ENCODE data around the gene INPP5D.

Gene INPP5D

GRCh38 chr2:233068762-233069418, 8.7 kb downstream of the INPP5D start:
- no peak for DNase-seq (ENCODE audit: extremely low read depth in 1 of 2, low read depth in 1 of 2)

GRCh38 chr2:233072838-233073237, 12.7 kb downstream of the INPP5D start:
- DNase-seq (ENCODE audit: extremely low read depth in 1 of 2, low read depth in 1 of 2): no peak

GRCh38 chr2:233074106-233074505, 14.0 kb downstream of the INPP5D start:
- DNase-seq (ENCODE audit: extremely low read depth in 1 of 2, low read depth in 1 of 2): no peak

GRCh38 chr2:233075141-233075965, 15.2 kb downstream of the INPP5D start:
- DNase-seq (ENCODE audit: extremely low read depth in 1 of 2, low read depth in 1 of 2): no peak

- no peak for DNase-seq (ENCODE audit: extremely low read depth in 1 of 2, low read depth in 1 of 2)
These were observed 15.8 kb downstream of the INPP5D start for GRCh38 chr2:233075966-233076339.

GRCh38 chr2:233076749-233077148, 16.6 kb downstream of the INPP5D start:
- DNase-seq (ENCODE audit: extremely low read depth in 1 of 2, low read depth in 1 of 2): no peak

GRCh38 chr2:233079473-233079877, 19.3 kb downstream of the INPP5D start:
- DNase-seq (ENCODE audit: extremely low read depth in 1 of 2, low read depth in 1 of 2): no peak

GRCh38 chr2:233079953-233080835, 20.1 kb downstream of the INPP5D start:
- DNase-seq (ENCODE audit: extremely low read depth in 1 of 2, low read depth in 1 of 2): no peak

- no peak for DNase-seq (ENCODE audit: extremely low read depth in 1 of 2, low read depth in 1 of 2)
These were observed 20.7 kb downstream of the INPP5D start for GRCh38 chr2:233080836-233081229.

GRCh38 chr2:233081232-233081730, 21.1 kb downstream of the INPP5D start:
- peak in 1 of 2 donors; percentile 27 for DNase-seq (ENCODE audit: extremely low read depth in 1 of 2, low read depth in 1 of 2)

- no peak for DNase-seq (ENCODE audit: extremely low read depth in 1 of 2, low read depth in 1 of 2)
These were observed 21.6 kb downstream of the INPP5D start for GRCh38 chr2:233081731-233082221.

GRCh38 chr2:233082222-233082930, 22.2 kb downstream of the INPP5D start:
- no peak for DNase-seq (ENCODE audit: extremely low read depth in 1 of 2, low read depth in 1 of 2)

GRCh38 chr2:233082931-233083755, 23.0 kb downstream of the INPP5D start:
- DNase-seq (ENCODE audit: extremely low read depth in 1 of 2, low read depth in 1 of 2): no peak

- DNase-seq (ENCODE audit: extremely low read depth in 1 of 2, low read depth in 1 of 2): no peak
These were observed 23.6 kb downstream of the INPP5D start for GRCh38 chr2:233083782-233084181.

GRCh38 chr2:233084488-233084887, 24.3 kb downstream of the INPP5D start:
- no peak for DNase-seq (ENCODE audit: extremely low read depth in 1 of 2, low read depth in 1 of 2)

GRCh38 chr2:233085037-233085838, 25.1 kb downstream of the INPP5D start:
- DNase-seq (ENCODE audit: extremely low read depth in 1 of 2, low read depth in 1 of 2): no peak

GRCh38 chr2:233085839-233086150, 25.7 kb downstream of the INPP5D start:
- DNase-seq (ENCODE audit: extremely low read depth in 1 of 2, low read depth in 1 of 2): no peak

- no peak for DNase-seq (ENCODE audit: extremely low read depth in 1 of 2, low read depth in 1 of 2)
These were observed 27.6 kb downstream of the INPP5D start for GRCh38 chr2:233087713-233088112.

- no peak for DNase-seq (ENCODE audit: extremely low read depth in 1 of 2, low read depth in 1 of 2)
These were observed 28.8 kb downstream of the INPP5D start for GRCh38 chr2:233088972-233089345.

Measured in activated CD8-positive, alpha-beta memory T cell treated with anti-CD3 and anti-CD28 coated beads for 1 hour (primary cell).